Astrocyte of the spinal cord (primary cell): ENCODE data around the gene RAB27B.

ENCODE experiments used
- DNase-seq: peaks from one replicate; pipeline ENCODE4 v3.0.0; 2011; ENCODE audit warnings: low read depth, low spot score
- H3K4me3 ChIP-seq: 2 replicates; pipeline ENCODE4 v1.5.1; 2011; ENCODE audit warnings: low read depth, mild to moderate bottlenecking, low read length, moderate library complexity
- CTCF ChIP-seq: IDR thresholded peaks from 2 replicates; pipeline ENCODE4 v1.5.1; 2012; ENCODE audit warnings: low read depth, mild to moderate bottlenecking, low read length, inconsistent platforms
- in situ Hi-C: cut with HindIII; loops from 2 replicates; pipeline ENCODE4 v1.10.0; 2017; ENCODE audit warnings: low sequenced_read_pairs

Gene RAB27B

GRCh38 chr18:54828281-54828881 is at the start of gene RAB27B:
TSS of gene RAB27B (plus strand) at chr18:54828477. CDS start at chr18:54877586, 49,109 bp downstream.
- peak; percentile 91 for DNase-seq
- in situ Hi-C loops = no loop called here
- no peak for TF ChIP-seq CTCF
- peak within 1 kb of the TSS; percentile 60 for H3K4me3 ChIP-seq

GRCh38 chr18:54780285-54780861 is 47.9 kb upstream of the RAB27B start:
- H3K4me3 ChIP-seq = no peak overlapping the region
- TF ChIP-seq CTCF = no peak
- DNase-seq = no peak
- in situ Hi-C loops = no loop called here

GRCh38 chr18:54780970-54781369 is 47.3 kb upstream of the RAB27B start:
- TF ChIP-seq CTCF = no peak
- in situ Hi-C loops = no loop called here
- H3K4me3 ChIP-seq = no peak overlapping the region
- DNase-seq = no peak

GRCh38 chr18:54783139-54783538 is 45.1 kb upstream of the RAB27B start:
- no peak for TF ChIP-seq CTCF
- DNase-seq = no peak
- H3K4me3 ChIP-seq = no peak overlapping the region
- in situ Hi-C loops = no loop called here

DNA sequence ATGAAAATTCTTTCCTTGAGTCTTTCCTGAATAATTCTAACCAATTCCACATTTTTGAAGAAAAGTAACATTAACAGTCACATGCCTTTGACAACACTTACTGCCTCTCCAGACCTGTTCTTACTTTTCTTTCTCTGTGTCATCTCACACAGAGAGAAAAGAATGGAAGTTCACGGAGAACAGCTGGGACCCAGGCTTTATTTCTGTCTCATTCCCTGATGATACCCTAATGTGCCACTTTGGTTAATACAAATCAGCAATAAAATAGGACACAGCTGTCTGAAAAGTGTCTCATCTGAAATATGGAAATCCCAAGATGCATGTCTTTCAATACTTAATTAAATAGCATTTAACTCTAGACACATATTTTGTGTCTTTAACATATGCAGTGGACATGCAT is 42.1 kb upstream of the RAB27B start:
- no peak for TF ChIP-seq CTCF
- no peak overlapping the region for H3K4me3 ChIP-seq
- no peak for DNase-seq
- in situ Hi-C loops = no loop called here

DNA sequence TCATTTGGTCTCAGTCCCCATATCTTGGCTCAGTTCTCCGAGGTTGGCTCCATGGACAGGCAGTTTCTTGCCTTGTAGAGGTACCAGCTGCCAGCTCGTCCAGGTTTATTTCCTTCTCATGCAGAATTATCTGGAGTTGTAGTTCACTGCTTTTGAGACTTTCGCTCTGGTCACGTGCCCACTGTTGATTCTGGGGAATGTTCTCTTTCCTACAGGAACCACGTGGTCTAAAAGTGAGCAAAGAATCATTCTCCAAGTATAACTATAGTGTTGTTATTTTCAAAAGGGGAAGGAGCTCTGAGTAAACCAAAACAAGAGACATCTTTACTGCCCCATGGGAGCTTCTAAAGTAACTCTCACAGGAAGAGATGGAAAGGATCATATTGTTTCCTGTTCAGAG is 41.2 kb upstream of the RAB27B start:
- no peak for TF ChIP-seq CTCF
- no peak for DNase-seq
- in situ Hi-C loops = no loop called here
- no peak overlapping the region for H3K4me3 ChIP-seq
